GM19035 (cell line): ENCODE data around the gene NPB.
A peak's percentile ranks its signal among the peaks of the same experiment; 100 is the strongest.

Source experiments
- ATAC-seq: cut with Tn5 transposase; IDR thresholded peaks from one replicate; pipeline ENCODE4 v1.9.1; 2021; ENCODE audit not compliant: unreplicated experiment

The NPB gene

DNA sequence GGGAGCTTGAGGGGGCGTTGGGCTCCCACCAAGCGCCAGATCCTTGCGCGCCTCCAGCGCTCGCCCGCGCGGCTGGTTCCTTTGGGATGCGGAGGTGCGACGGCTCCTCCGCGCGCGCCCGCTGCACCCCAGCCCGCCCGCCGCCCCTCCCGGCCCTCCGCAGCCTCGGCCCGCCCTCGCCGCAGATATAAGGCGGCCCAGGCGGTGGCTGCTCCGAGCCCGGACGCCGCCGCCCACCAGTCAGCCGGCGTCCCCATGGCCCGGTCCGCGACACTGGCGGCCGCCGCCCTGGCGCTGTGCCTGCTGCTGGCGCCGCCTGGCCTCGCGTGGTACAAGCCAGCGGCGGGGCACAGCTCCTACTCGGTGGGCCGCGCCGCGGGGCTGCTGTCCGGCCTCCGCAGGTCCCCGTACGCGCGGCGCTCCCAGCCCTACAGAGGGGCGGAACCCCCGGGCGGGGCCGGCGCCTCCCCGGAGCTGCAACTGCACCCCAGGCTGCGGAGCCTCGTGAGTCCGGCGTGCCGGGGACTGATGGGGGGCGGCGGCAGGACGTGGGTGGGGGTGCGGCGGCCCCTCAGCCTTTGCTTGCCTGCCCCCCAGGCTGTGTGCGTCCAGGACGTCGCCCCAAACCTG, at the start of gene NPB:
TSS of gene NPB (plus strand) at position 216 of the 630 bp plus-strand sequence. CDS start at position 256, 40 bp downstream.
- ATAC-seq: no peak

DNA sequence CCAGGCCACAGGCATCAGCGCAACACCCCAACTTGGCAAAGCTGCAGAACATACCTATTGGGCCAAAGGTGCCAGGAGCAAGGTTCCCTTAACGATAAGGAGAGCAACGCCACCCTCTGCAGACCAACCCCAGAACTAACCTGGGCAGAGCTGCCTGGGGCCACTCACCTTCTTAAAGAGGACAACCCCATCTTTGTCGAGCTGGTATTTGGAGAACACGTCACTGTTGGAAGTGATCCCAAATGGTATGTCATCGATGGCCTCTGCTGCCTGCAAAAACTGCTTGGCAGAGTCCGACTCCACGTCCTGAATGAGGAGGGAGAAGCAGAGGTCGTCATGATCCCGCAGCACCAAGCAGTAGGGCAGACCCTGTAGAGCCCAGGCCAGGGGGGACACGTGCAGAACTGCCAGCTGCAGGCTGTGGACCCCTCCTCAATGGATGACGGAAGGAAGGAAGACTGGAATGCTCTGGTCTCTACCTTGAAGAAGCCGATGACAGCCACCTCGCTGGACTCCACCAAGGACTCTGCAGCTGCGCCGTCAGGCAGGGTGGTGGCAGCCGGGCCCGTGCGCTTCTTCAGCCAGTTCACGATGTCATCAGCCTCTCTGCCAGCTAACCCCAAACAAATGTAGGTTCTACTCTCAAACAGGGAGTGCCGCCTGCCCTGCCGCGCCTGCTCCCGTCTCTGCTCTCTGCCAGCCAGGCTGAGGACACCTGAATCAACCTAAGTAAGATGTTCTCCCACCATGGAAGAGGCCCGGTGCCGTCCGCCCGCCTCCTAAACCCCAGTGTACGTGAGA, 46.9 kb upstream of the NPB start:
- ATAC-seq: no peak

DNA sequence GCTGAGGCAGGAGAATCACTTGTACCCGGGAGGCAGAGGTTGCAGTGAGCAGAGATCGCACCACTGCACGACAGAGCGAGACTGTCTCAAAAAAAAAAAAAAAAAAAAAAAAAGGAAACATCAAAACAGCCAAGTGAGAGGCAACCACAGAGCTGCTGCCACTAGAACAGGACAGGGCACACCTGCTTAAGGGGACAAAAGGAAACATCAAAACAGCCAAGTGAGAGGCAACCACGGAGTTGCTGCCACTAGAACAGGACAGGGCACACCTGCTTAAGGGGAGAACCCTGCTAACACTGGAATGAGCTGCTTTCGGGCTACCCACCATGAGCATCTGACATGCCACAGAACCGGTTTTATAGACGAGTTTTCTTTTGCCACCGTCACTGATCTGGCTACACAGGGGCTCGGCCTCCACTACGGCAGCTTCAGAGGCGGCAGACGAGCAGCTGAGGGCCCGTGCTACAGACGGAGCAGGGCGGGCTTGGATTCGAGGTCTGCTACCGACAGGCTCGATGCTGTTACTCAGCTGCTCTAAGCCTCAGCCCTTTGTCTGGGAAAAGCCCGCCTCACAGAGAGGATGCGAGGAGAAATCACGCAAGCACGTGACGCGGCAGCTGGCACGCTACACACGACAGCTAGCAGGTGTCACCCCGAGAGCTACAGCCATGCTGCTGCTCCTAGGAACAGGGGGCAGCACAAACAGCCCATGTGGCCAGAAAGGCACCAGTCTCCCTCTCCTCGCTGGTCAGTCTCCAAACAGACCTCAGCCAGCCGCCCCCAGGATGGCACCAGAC, 43.7 kb upstream of the NPB start:
- no peak for ATAC-seq

DNA sequence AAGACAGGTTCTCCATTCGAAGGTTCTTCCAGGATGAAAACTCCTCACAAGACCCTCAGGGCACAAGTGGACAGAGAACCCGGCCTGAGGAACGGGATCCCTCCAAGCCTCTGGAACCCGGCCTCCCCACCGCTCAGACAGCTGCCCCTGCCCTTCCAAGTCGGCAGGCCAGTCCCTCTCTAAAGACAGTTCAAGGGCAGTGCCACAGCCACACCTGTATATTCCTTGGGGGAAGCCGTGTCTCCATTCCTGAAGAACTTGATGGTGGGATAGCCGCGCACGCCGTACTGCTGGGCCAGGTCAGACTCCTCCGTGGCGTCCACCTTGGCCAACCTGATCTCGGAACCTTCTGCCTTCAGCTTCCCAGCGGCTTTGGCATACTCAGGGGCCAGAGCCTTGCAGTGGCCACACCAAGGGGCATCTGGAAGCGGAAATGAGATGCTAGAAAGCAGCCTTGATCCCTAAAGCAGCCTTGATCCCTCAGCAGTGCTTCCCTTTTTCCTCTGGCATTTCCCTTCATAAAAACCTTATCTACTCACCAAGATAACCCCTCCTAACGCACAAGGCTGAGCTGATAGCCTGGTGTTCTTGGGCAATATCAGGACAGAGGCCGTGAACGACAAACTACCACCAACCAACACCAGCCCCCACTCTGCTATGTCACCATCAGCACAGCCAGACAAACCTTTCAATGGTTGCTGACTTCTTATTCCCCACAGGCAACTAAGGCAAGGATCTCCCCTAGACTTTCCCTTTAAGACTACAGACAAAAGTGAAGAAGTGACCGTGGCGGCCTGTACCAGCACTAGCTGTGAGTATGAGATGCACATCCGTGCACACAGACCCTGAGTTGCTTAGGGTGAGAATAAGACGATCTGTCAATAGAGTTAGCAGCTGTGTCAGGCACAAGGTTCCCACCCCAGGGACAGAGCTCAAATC, 42.8 kb upstream of the NPB start:
- ATAC-seq: no peak

DNA sequence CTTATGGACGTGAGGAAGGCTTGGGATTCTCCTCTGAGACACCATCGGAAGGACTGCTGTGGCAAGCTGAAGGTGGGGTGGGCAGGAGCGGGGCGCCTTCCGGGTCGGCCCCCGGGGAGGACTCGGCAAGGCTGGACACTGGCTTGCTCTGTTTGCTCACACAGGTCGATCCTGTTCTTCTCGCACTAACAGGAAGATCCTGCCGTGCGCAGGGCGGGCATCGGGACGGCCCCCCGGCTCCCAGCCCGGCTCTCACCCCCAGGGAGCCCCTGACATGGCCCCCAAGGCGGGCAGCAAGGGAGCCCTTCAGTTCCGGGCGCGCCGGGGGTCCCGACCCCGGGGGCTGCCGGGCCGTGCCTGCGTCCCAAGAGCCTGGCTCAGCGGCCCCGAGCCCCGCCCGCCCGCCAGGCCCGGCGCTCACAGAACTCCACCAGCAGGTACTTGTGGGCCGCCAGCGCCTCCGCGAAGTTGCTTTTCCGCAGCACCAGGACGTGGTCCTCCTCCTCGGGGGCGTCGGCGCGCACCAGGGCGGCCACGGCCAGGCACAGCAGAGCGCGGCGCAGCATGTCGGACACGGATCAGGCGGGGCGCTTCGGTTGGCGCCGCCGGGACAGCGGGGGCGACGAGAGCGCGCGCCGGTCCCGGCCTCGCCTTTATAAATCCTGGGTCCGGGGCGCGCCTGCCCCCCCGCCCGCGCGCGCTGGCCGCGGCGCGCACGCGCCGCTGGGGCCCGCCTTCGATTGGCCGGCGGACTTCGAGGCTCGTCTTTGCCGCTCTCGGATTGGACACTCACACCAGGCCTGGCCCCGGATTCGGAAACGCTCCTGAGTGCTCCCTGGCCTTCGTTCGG, 41.9 kb upstream of the NPB start, which contains the start of gene P4HB:
TSS of gene P4HB (minus strand) at position 630 of the 850 bp plus-strand sequence. CDS start at position 566, 64 bp downstream.
- ATAC-seq: peak; percentile 7

DNA sequence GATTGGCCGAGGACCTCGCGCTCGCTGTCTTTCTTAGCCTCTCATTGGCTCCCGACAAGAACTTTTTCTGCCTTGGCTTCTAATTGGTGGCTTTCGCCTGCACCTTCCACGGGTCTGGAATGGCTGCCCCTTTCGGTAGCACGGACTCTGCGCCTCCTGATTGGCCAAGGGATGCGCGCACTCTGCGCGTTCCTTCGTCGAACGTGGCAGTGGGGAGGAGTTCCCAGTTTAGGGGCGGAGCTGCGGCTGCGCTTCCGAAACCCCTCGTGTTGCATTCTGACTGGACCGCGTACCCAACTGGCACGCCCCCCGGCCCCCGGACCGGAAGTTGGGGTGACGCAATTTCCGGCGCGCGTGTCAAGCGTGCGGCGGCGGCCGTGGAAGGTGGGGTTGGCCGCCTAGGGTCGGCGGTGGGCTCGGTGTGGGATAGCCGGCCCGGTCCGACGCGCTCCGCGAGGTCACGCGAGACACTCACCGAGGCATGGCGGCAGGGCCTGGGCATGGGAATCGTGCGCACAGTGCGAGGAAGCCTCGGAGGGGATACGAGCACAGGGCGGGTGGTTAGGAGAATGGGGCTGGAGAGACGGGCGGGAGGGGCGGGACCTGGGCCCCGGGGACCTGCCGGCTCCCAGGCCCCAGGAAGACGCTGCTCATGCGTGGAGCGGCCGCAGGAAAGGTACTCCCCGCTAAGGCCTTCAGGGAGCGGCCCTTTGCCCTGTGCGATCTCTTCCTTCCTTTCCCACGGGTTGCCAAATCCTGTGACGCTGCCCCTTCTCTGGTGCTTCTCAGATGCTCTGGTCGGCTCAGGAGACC, 41.1 kb upstream of the NPB start:
- peak; percentile 81 for ATAC-seq

DNA sequence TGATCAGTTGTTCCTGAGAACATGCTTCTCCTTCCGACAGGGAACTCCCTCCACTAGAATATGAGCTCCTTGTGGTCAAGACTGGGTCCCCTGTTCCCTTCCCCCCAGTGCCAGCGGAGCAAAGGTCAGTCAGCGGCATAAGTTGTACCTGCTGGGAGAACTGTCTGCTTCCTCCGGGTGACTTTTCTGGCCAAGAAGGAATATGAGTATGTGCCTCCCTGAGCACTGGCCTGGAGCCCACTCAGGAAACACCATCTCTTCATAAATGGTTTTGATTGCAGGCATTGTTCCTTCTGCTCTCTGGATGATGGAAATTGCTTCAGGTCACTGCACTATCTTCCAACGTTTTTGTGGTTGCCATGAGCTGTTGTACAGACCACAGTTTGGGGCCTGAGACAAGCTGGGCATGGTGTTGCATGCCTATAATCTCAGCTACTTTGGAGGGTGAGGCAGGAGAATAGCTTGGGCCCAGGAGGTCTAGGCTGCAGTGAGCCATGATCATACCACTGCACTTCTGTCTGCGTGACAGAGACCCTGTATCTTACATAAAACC, 38.8 kb upstream of the NPB start:
- no peak for ATAC-seq

DNA sequence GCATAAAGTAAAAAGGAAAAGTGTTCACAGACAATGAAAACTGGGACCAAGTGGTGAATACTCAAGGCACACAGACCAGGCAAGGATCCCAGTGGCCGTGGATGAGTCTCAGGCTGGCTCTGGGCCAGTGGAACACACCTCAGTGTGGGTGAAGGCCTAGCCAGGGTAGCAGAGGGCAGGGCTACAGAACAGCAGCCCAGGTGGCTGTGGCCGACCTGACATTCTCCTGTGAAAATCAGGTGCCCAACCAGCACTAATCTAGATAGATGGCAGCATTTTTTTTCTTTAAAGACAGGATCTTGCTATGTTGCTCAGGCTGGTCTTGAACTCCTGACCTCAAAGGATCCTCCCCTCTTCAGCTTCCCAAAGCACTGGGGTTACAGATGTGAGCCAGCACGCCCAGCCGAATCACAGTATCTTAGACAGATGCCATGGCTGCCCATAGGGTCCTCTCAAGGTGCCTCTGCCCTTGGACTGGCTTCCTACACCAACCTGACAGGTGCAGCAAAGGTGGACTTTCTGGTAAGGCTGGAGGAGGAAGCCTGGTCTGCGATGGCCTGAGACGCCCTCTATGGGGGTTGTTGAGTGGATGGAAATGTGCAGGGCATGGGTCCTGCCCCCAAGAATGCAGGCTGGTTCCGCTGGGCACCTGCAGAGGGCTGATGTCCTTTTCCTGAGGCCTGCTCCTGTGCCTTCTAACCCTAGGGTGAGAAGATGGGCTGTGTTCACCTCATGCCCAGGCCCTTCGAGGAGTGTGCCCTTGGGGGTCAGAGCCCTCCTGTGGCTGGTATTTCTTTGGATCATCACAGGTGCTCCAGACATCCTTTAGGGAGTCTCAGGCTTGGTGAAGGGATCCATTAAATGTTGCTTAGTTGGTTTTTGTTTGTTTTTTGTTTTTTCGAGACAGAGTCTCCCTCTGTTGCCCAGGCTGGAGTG, 37.9 kb upstream of the NPB start:
- ATAC-seq: no peak

DNA sequence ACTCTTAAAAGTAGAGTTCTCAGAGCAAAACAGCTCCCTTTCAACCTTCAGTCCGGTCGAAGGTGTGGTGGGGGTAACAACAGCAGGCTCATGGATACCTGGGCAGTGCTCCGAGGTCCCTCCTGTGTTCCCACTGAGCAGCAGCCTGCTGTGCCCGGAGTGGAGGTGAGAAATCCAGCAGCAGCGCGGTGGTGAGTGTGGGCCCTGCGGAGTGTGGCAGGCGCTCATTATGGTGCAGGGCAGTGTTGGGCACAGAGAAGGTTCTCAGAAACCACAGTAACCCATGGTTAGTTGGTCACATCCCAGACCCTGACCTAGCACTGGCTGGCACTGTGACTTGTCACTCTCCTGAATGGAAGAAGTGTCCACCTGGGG, 36.7 kb upstream of the NPB start:
- no peak for ATAC-seq

DNA sequence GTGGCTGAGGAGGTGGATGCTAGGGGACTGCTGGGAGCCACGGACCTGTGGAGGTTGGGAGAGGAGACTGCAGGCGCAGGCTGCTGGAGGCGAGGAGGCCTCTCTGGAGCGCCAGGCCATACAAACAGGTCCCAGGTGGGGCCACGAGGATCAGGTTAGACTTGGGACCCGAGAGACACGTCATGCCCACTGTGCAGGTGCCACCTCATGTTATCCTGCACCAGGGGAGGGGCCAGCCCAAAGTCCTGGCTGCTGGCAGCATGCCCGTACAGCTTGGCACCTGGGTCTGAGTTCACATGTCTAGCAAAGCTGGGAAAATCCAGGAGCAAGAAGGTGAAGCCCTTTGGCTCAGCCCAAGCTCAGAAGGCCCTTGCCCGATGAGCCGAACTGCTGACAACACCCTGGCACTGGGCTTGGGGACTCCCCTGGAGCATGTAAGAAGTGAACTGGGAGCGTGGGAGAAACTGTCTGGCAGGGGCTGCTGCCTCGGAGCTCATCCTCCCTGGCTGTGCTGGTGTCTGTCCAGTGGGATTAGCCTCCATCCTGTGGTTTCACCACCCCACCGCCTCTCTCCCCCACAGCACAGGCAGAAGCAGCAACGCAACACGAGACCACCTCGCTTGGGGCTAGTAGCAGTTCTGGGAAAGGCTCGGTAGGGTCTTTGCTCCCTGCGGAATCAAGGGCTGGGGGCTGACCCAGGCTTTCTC, 36.2 kb upstream of the NPB start:
- no peak for ATAC-seq

DNA sequence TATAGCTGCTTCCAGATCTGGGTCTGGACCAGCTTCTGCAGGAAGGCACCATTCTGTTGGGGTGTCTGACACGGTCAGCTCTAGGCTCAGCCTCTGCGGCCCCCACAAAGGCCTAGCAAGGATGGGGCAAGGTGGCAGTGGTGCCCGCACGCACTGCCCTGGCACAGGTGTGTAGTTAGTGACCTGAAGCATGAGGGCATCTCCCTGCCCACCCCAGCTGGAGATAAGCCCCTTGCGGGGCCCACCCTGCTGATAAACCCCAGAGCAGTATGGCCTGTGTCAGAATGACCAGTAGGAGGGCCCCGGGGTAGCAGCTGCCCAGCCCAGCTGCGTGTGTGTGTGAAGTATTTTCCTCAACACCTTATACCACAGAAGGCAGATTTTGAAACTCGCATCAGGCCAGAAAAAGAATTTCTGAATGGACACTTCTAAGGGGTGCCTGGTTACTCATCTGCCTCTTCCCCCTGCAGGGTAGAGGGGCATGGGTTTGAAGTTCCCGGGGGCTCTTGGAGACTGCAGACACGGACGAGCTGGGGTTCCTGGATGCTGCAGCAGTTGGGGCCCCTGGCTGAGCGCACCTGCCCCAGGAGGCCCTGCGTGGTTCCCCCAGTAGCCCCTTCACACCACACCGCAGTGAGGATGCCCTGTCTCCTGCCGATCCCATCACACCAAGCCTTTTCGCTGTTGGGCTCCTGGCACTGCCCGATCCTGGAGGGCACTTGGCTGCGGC, 35.4 kb upstream of the NPB start:
- no peak for ATAC-seq

DNA sequence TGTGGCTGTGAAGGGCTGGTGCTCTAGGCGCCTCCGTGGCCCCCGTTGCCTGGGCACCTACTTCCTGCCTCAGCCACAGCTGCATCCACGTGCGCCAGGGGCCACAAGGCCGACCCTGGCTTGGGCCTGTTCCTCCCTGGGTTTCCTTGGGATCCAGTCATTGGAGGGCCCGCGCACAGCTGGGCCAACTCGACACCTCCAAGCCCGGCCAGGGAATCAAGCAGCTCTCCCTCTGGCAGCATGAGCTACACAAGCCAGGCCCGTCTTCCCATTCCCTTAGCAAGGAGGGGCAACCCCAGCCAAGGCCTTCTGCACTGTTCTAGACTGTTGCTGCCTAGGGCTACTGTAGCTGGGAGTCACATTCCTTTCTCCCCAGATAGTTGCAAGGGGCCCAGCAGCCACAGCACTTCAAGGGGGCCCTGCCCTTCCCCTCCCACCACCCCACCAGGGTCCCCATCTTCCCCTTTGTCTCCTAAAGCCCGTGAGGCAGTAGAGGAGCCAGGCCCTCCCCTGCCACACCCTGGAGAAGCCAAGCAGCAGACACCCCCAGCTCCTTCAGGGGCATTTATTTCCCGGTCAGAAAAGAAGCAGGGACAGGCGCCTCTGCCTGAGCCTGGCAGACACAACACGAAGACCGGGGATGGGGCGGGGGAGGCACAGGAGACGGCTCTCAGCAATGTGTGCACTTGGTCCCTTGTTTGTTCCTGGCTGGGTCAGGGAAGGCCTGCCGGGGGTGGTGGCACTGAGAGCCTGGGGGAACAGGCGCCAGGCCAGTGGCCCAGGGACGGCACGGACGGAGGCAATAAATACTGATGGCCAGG, 34.7 kb upstream of the NPB start:
- ATAC-seq: no peak

DNA sequence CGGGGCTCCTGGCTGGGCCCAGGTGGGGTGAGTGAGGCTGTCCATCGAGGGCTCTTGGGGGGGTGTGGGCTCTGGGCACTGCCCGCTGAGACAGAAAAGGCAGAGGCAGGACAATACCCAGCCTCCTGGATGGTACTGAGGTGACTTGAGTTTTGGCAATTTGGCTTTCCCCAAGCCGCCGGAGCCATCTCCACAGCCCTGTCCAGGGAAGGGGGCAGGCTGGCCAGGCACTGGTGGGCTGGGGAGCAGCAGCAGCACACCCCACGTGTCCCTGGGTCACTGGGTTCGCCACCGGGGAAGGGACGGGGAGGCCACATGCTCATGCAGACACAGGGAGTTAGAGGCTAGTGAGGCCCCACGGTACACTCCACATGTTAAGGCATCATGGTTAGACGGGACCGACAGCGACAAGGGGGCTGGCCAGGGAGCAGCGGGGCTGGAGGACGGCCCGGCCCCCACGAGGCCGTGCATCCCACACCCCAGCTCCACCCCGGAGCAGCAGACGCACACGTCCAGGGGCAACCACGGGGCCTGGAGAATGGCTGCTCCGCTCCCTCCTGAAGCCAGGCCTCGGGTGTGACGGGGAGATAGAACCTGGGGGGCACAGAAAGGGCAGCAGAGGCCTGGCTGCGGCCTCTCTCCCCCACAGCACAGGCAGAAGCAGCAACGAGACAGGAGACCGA, 33.9 kb upstream of the NPB start:
- no peak for ATAC-seq

DNA sequence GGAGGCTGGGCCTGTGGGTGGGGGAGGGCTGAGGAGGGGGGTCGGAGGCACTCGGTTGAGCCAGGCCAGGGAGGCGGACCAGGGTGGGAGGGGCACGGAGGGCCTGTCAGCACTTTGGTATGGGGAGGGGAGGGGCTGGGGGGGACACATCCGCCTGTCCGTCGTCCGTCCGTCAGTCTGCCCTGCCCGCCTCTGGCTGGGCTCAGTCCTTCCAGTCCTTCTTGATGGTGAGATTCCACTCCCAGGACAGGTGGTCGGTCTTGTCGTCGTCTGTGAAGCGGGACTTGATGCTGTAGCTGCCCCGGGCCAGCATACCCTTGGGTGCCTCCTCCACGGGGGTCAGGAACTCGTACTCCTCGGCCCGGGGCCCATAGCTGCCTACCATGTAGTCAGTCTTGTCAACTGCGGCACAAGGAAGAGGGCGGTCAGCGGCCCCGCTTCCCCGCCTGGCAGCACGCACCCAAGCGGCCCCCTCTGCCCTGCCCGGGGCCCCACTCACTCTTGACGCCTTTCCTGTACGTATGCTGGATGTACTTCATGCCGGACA, 33.3 kb upstream of the NPB start:
- ATAC-seq: no peak
